BLaER1 (cell line): ENCODE results near the gene HP1BP3.
A peak's percentile ranks its signal among the peaks of the same experiment; 100 is the strongest.
"Not testable (repeated sequence)": the region's sequence is repeated elsewhere in the genome, so short reads cannot be mapped to it uniquely, and the experiment has no call there.

Experiments
- H3K27ac ChIP-seq: shearing (Covaris generic); formaldehyde crosslinking; 2 replicates; pipeline ENCODE4 v1.8.1; 2022
- H3K27me3 ChIP-seq: shearing (Covaris generic); formaldehyde crosslinking; 2 replicates; pipeline ENCODE4 v1.8.1; 2022
- H3K36me3 ChIP-seq: shearing (Covaris generic); formaldehyde crosslinking; 2 replicates; pipeline ENCODE4 v1.8.1; 2022
- H3K4me1 ChIP-seq: shearing (Covaris generic); formaldehyde crosslinking; 2 replicates; pipeline ENCODE4 v1.8.1; 2022
- H3K4me2 ChIP-seq: shearing (Covaris generic); formaldehyde crosslinking; 2 replicates; pipeline ENCODE4 v1.8.1; 2022
- H3K4me3 ChIP-seq: shearing (Covaris generic); formaldehyde crosslinking; 2 replicates; pipeline ENCODE4 v1.8.1; 2022
- H3K9ac ChIP-seq: shearing (Covaris generic); formaldehyde crosslinking; 2 replicates; pipeline ENCODE4 v1.8.1; 2022
- H3K9me3 ChIP-seq: shearing (Covaris generic); formaldehyde crosslinking; 2 replicates; pipeline ENCODE4 v1.8.1; 2022
- H4K20me1 ChIP-seq: shearing (Covaris generic); formaldehyde crosslinking; 2 replicates; pipeline ENCODE4 v1.8.1; 2022
- Cebpa-rat ChIP-seq: shearing (Covaris generic); IDR thresholded peaks from 2 replicates; pipeline ENCODE4 v1.8.1; 2022

The HP1BP3 gene

DNA sequence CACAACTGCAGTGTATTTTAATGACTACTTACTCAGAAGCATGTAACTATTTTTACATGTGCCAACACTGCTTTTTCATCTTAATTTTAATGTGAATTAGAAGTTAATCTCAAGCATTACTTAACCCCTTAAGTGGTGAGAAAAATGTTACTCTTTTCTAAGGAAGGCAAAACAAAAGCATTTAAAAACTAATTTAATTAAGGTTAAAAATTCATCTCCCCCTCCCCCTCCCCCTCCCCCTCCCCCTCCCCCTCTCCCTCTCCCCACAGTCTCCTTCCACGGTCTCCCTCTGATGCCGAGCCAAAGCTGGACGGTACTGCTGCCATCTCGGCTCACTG lies 27.4 kb upstream of the HP1BP3 start:
- no peak for TF ChIP-seq Cebpa-rat
- Histone ChIP-seq H3K4me3 (no peak overlapping the region), H3K27me3 (no peaks in the 10 kb centered on the region), H3K27ac (no peak overlapping the region), H3K36me3 (peaks cover 52% of the 10 kb centered on the region), H4K20me1 (no peaks in the 10 kb centered on the region), H3K4me1 (no peaks in the 10 kb centered on the region), H3K9me3 (peaks cover 9% of the 10 kb centered on the region), H3K4me2 (no peak overlapping the region), H3K9ac (no peak overlapping the region)

- H3K9me3 ChIP-seq: no peaks in the 10 kb centered on the region
Observed at GRCh38 chr1:20811916-20812315, 24.8 kb upstream of the HP1BP3 start.

DNA sequence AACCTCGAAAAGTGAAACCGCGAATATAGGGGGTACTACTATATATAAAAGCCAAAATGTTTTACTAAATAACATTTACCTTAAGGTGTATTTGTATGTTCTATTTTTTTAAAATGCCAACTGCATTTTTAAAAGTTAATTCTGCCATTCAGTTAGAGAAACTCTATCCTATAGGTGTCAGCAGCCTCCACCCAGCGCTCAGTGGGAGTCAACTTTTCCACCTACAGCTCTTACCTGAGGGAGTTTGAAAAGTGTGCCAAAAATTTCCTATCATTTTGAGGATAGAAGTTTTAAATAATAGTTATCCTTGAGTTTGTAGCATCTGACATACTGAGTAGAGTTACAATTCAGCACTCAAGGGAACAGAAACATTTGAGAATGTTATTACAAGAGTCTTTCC lies 6.1 kb upstream of the HP1BP3 start:
- TF ChIP-seq Cebpa-rat: no peak
- no peak overlapping the region for H3K27ac ChIP-seq
- no peak overlapping the region for H3K9ac ChIP-seq
- H3K27me3 ChIP-seq: no peaks in the 10 kb centered on the region
- H3K4me2 ChIP-seq: no peak overlapping the region
- no peaks in the 10 kb centered on the region for H3K9me3 ChIP-seq
- H3K4me1 ChIP-seq: peaks cover 5% of the 10 kb centered on the region
- H3K4me3 ChIP-seq: no peak overlapping the region
- no peaks in the 10 kb centered on the region for H4K20me1 ChIP-seq
- H3K36me3 ChIP-seq: 0 out of 2 replicates have a peak, but pooled peaks cover 4% of the 10 kb centered on the region

More at GRCh38 chr1:20811916-20812315, 24.8 kb upstream of the HP1BP3 start:
- Histone ChIP-seq H3K4me2 (no peak overlapping the region), H3K36me3 (peaks cover 44% of the 10 kb centered on the region), H3K4me1 (no peaks in the 10 kb centered on the region), H3K27ac (no peak overlapping the region), H3K27me3 (no peaks in the 10 kb centered on the region), H3K9ac (no peak overlapping the region), H4K20me1 (no peaks in the 10 kb centered on the region), H3K4me3 (no peak overlapping the region)
- no peak for TF ChIP-seq Cebpa-rat

- H3K27ac ChIP-seq: no peak overlapping the region
- TF ChIP-seq Cebpa-rat: no peak
Observed at GRCh38 chr1:20792196-20792595, 5.1 kb upstream of the HP1BP3 start.

DNA sequence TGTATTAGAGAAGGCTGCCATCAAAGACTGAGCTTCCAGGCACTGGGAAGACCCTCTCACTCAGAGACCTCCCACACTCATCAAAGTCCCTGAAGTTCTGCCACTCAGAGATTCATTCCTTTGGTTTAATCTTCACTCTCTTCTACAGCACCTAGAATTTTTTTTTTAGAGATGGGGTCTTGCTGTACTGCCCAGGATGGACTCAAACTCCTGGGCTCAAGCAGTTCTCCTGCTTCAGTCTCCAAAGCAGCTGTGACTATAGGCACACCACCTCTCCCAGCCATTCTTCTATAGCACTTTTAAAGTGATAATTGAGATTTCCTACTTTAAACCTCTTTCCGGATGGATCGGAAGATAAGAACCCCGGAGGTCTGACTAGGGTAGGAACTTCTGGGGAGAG lies 3.7 kb upstream of the HP1BP3 start:
- H3K4me2 ChIP-seq: no peak overlapping the region
- no peak overlapping the region for H3K27ac ChIP-seq
- H4K20me1 ChIP-seq: peaks cover 7% of the 10 kb centered on the region
- H3K4me1 ChIP-seq: peaks cover 11% of the 10 kb centered on the region
- no peak overlapping the region for H3K9ac ChIP-seq
- no peaks in the 10 kb centered on the region for H3K9me3 ChIP-seq
- TF ChIP-seq Cebpa-rat: no peak
- H3K27me3 ChIP-seq: no peaks in the 10 kb centered on the region
- H3K36me3 ChIP-seq: no peaks in the 10 kb centered on the region
- no peak overlapping the region for H3K4me3 ChIP-seq

More at GRCh38 chr1:20792196-20792595, 5.1 kb upstream of the HP1BP3 start:
- no peak overlapping the region for H3K9ac ChIP-seq
- no peaks in the 10 kb centered on the region for H4K20me1 ChIP-seq
- peaks cover 11% of the 10 kb centered on the region for H3K4me1 ChIP-seq
- no peak overlapping the region for H3K4me2 ChIP-seq
- no peaks in the 10 kb centered on the region for H3K27me3 ChIP-seq
- H3K9me3 ChIP-seq: no peaks in the 10 kb centered on the region
- no peak overlapping the region for H3K4me3 ChIP-seq
- 0 out of 2 replicates have a peak, but pooled peaks cover under 1% of the 10 kb centered on the region for H3K36me3 ChIP-seq

GRCh38 chr1:20789598-20789997 lies 2.5 kb upstream of the HP1BP3 start:
- H3K9me3 ChIP-seq, H3K9ac ChIP-seq, H3K36me3 ChIP-seq, H3K4me2 ChIP-seq, H3K27ac ChIP-seq, H3K4me3 ChIP-seq, H3K27me3 ChIP-seq: not testable (repeated sequence)
- H4K20me1 ChIP-seq: peaks cover 19% of the 10 kb centered on the region
- peaks cover 18% of the 10 kb centered on the region for H3K4me1 ChIP-seq

- no peak for TF ChIP-seq Cebpa-rat
- H3K9me3 ChIP-seq: no peaks in the 10 kb centered on the region
- H3K4me1 ChIP-seq: peaks cover 33% of the 10 kb centered on the region
- H3K4me3 ChIP-seq: peak overlapping the region; percentile 89
- peak overlapping the region; percentile 88 for H3K4me2 ChIP-seq
- H3K27me3 ChIP-seq: no peaks in the 10 kb centered on the region
- H4K20me1 ChIP-seq: peaks cover 34% of the 10 kb centered on the region
- peaks cover 3% of the 10 kb centered on the region; the same call in 1 of the 2 replicates for H3K36me3 ChIP-seq
- peak overlapping the region; percentile 97 for H3K9ac ChIP-seq
- H3K27ac ChIP-seq: peak overlapping the region; percentile 96
Observed at GRCh38 chr1:20787840-20788795, 1.0 kb upstream of the HP1BP3 start.

GRCh38 chr1:20786253-20787028 lies 666 bp downstream of the HP1BP3 start:
- H3K4me3 ChIP-seq: peak overlapping the region; percentile 89
- H3K4me1 ChIP-seq: peaks cover 36% of the 10 kb centered on the region
- no peak for TF ChIP-seq Cebpa-rat
- H3K9me3 ChIP-seq: no peaks in the 10 kb centered on the region
- H3K36me3 ChIP-seq: peaks cover 16% of the 10 kb centered on the region; the same call in 1 of the 2 replicates
- no peaks in the 10 kb centered on the region for H3K27me3 ChIP-seq
- peak overlapping the region; percentile 96 for H3K27ac ChIP-seq
- H4K20me1 ChIP-seq: peaks cover 51% of the 10 kb centered on the region
- peak overlapping the region; percentile 97 for H3K9ac ChIP-seq
- peak overlapping the region; percentile 92 for H3K4me2 ChIP-seq

GRCh38 chr1:20785907-20786252 lies 1.2 kb downstream of the HP1BP3 start:
- H3K4me3 ChIP-seq: peak overlapping the region; percentile 89
- no peak for TF ChIP-seq Cebpa-rat
- peak overlapping the region; percentile 92 for H3K4me2 ChIP-seq
- H3K36me3 ChIP-seq: peaks cover 21% of the 10 kb centered on the region; the same call in 1 of the 2 replicates
- peak overlapping the region; percentile 97 for H3K9ac ChIP-seq
- H3K9me3 ChIP-seq: no peaks in the 10 kb centered on the region
- H4K20me1 ChIP-seq: peaks cover 56% of the 10 kb centered on the region
- H3K27ac ChIP-seq: peak overlapping the region; percentile 96
- peaks cover 41% of the 10 kb centered on the region for H3K4me1 ChIP-seq
- no peaks in the 10 kb centered on the region for H3K27me3 ChIP-seq

GRCh38 chr1:20775700-20776099 lies 11.4 kb downstream of the HP1BP3 start:
- Histone ChIP-seq H3K27me3 (no peaks in the 10 kb centered on the region), H3K4me3 (no peak overlapping the region), H4K20me1 (peaks cover 94% of the 10 kb centered on the region), H3K27ac (no peak overlapping the region), H3K4me1 (no peaks in the 10 kb centered on the region), H3K36me3 (peaks cover 95% of the 10 kb centered on the region), H3K9ac (no peak overlapping the region), H3K4me2 (no peak overlapping the region), H3K9me3 (no peaks in the 10 kb centered on the region)
- no peak for TF ChIP-seq Cebpa-rat
